HEK293T (cell line): ENCODE measurements around the gene SESTD1.

Experiments
- ARNT ChIP-seq: fragments of 450-650 bp; IDR thresholded peaks from 2 replicates; pipeline ENCODE4 v1.6.1; 2017; ENCODE audit warnings: mild to moderate bottlenecking
- CTBP1 ChIP-seq: fragments of 450-650 bp; IDR thresholded peaks from 2 replicates; pipeline ENCODE4 v1.6.1; 2016; ENCODE audit warnings: borderline replicate concordance
- ELF4 ChIP-seq: fragments of 450-650 bp; IDR thresholded peaks from 2 replicates; pipeline ENCODE4 v1.6.1; 2017; ENCODE audit warnings: antibody characterized with exemption
- FOXA1 ChIP-seq: fragments of 450-650 bp; IDR thresholded peaks from 2 replicates; pipeline ENCODE4 v1.6.1; 2016; ENCODE audit warnings: mild to moderate bottlenecking
- FOXK2 ChIP-seq: fragments of 450-650 bp; IDR thresholded peaks from 2 replicates; pipeline ENCODE4 v1.6.1; 2016; ENCODE audit warnings: mild to moderate bottlenecking
- FOXM1 ChIP-seq: fragments of 450-650 bp; IDR thresholded peaks from 2 replicates; pipeline ENCODE4 v1.6.1; 2017; ENCODE audit warnings: mild to moderate bottlenecking, borderline replicate concordance
- HDGF ChIP-seq: fragments of 450-650 bp; IDR thresholded peaks from 2 replicates; pipeline ENCODE4 v1.6.1; 2017; ENCODE audit warnings: antibody characterized with exemption, borderline replicate concordance
- SP1 ChIP-seq: fragments of 450-650 bp; IDR thresholded peaks from 2 replicates; pipeline ENCODE4 v1.6.1; 2017
- SUZ12 ChIP-seq: fragments of 450-650 bp; IDR thresholded peaks from 2 replicates; pipeline ENCODE4 v1.6.1; 2016; ENCODE audit warnings: mild to moderate bottlenecking
- ZNF384 ChIP-seq: fragments of 450-650 bp; IDR thresholded peaks from 2 replicates; pipeline ENCODE4 v1.6.1; 2016

GRCh38 chr2:179307616-179308371 lies 43.2 kb upstream of the SESTD1 start:
- TF ChIP-seq ELF4 (no peak), SUZ12 (no peak), ZNF384 (no peak), FOXK2 (no peak), SP1 (no peak), FOXA1 (no peak), HDGF (no peak), ARNT (no peak), FOXM1 (no peak), CTBP1 (no peak)
